ENCODE data around the gene ZSCAN5C.

Gene ZSCAN5C

GRCh38 chr19:56162258-56162657 lies 39.8 kb upstream of the ZSCAN5C start:
- H3K9me3 ChIP-seq (ENCODE audit: control insufficient read depth, low read length), result no peaks in the 10 kb centered on the region
- H3K9ac ChIP-seq, result no peak overlapping the region
- H3K4me2 ChIP-seq (ENCODE audit: low read length), result no peak overlapping the region
- TF ChIP-seq CTCF (IDR thresholded peaks at IDR 0.05), result no peak
- H3K27ac ChIP-seq, result no peak overlapping the region
- H3K4me3 ChIP-seq (ENCODE audit: low read depth, low read length), result no peak overlapping the region
- H2AFZ ChIP-seq, result no peak overlapping the region
- no peaks in the 10 kb centered on the region for H3K79me2 ChIP-seq
- H3K27me3 ChIP-seq (ENCODE audit: control insufficient read depth, insufficient read depth, low read length), result no peaks in the 10 kb centered on the region
- no peaks in the 10 kb centered on the region for H3K4me1 ChIP-seq
- no peaks in the 10 kb centered on the region for H3K36me3 ChIP-seq (ENCODE audit: control insufficient read depth, insufficient read depth, low read length)

- Histone ChIP-seq H3K9ac (no peak overlapping the region), H3K36me3 (ENCODE audit: control insufficient read depth, insufficient read depth, low read length) (no peaks in the 10 kb centered on the region), H3K4me1 (no peaks in the 10 kb centered on the region), H3K4me3 (ENCODE audit: low read depth, low read length) (no peak overlapping the region), H2AFZ (no peak overlapping the region), H3K9me3 (ENCODE audit: control insufficient read depth, low read length) (no peaks in the 10 kb centered on the region), H3K27ac (no peak overlapping the region), H3K4me2 (ENCODE audit: low read length) (no peak overlapping the region), H3K27me3 (ENCODE audit: control insufficient read depth, insufficient read depth, low read length) (no peaks in the 10 kb centered on the region), H3K79me2 (no peaks in the 10 kb centered on the region)
- no peak for TF ChIP-seq CTCF (IDR thresholded peaks at IDR 0.05)
Observed at GRCh38 chr19:56163097-56163496, 39.0 kb upstream of the ZSCAN5C start.

GRCh38 chr19:56167064-56167578 lies 35.0 kb upstream of the ZSCAN5C start:
- Histone ChIP-seq H3K27ac (no peak overlapping the region), H3K36me3 (ENCODE audit: control insufficient read depth, insufficient read depth, low read length) (no peaks in the 10 kb centered on the region), H3K79me2 (no peaks in the 10 kb centered on the region), H3K9ac (no peak overlapping the region), H3K4me2 (ENCODE audit: low read length) (no peak overlapping the region), H2AFZ (no peak overlapping the region), H3K4me1 (no peaks in the 10 kb centered on the region), H3K9me3 (ENCODE audit: control insufficient read depth, low read length) (no peaks in the 10 kb centered on the region), H3K4me3 (ENCODE audit: low read depth, low read length) (no peak overlapping the region), H3K27me3 (ENCODE audit: control insufficient read depth, insufficient read depth, low read length) (no peaks in the 10 kb centered on the region)
- no peak for TF ChIP-seq CTCF (IDR thresholded peaks at IDR 0.05)

GRCh38 chr19:56170261-56170660 lies 31.8 kb upstream of the ZSCAN5C start:
- no peaks in the 10 kb centered on the region for H3K4me1 ChIP-seq
- no peak overlapping the region for H3K27ac ChIP-seq

More at GRCh38 chr19:56170261-56170660, 31.8 kb upstream of the ZSCAN5C start:
- H3K9me3 ChIP-seq (ENCODE audit: control insufficient read depth, low read length), result no peaks in the 10 kb centered on the region
- no peaks in the 10 kb centered on the region for H3K79me2 ChIP-seq
- H3K36me3 ChIP-seq (ENCODE audit: control insufficient read depth, insufficient read depth, low read length), result no peaks in the 10 kb centered on the region
- no peak overlapping the region for H3K4me2 ChIP-seq (ENCODE audit: low read length)
- H3K9ac ChIP-seq, result no peak overlapping the region
- no peaks in the 10 kb centered on the region for H3K27me3 ChIP-seq (ENCODE audit: control insufficient read depth, insufficient read depth, low read length)
- H2AFZ ChIP-seq, result no peak overlapping the region
- no peak for TF ChIP-seq CTCF (IDR thresholded peaks at IDR 0.05)
- H3K4me3 ChIP-seq (ENCODE audit: low read depth, low read length), result no peak overlapping the region
